HFFc6 (cell line): ENCODE measurements around the gene CACTIN. TPM values are rescaled to one million over a fixed set of nuclear protein-coding genes. Genes with fewer than 3 reads are reported as not detected.

Source experiments
- DNase-seq: peaks from one replicate; pipeline ENCODE4 v3.0.0-alpha.2; 2018
- H3K27ac Mint-ChIP-seq: 2 replicates; pipeline ENCODE4 v1.8.0; 2020; ENCODE audit warnings: mild to moderate bottlenecking, mixed read lengths
- H3K27me3 Mint-ChIP-seq: 2 replicates; pipeline ENCODE4 v1.8.0; 2021; ENCODE audit warnings: mild to moderate bottlenecking, moderate library complexity, mixed read lengths; ENCODE audit not compliant: insufficient read depth
- H3K36me3 Mint-ChIP-seq: 2 replicates; pipeline ENCODE4 v1.8.0; 2021; ENCODE audit warnings: low read depth, mixed read lengths
- H3K4me1 Mint-ChIP-seq: 2 replicates; pipeline ENCODE4 v1.8.0; 2020; ENCODE audit warnings: low read depth, mixed read lengths
- H3K4me3 Mint-ChIP-seq: 2 replicates; pipeline ENCODE4 v1.8.0; 2020; ENCODE audit warnings: mild to moderate bottlenecking, moderate library complexity, mixed read lengths
- H3K9me3 Mint-ChIP-seq: 2 replicates; pipeline ENCODE4 v1.8.0; 2020; ENCODE audit warnings: mild to moderate bottlenecking, mixed read lengths
- CTCF ChIP-seq: fragments of 200-600 bp; sonication (generic); IDR thresholded peaks from 2 replicates; pipeline ENCODE4 v1.5.0; 2021; ENCODE audit warnings: antibody characterized with exemption, mild to moderate bottlenecking
- total RNA-seq, 6 experiments: library from RNA; stranded (reverse); fragmentation: NEBNext Ultra II Directional; extraction: Animal tissue kit (Norgen Biotek cat#: 25700); gene quantifications; 2 replicates in 1 of 6; 3 replicates in 5 of 6; pipeline ENCODE4 v1.2.3, GENCODE V29; 2021

Gene CACTIN
- total RNA-seq, 6 experiments from 2014 or later = 22.7 to 25.3 (median 24.9) TPM

DNA sequence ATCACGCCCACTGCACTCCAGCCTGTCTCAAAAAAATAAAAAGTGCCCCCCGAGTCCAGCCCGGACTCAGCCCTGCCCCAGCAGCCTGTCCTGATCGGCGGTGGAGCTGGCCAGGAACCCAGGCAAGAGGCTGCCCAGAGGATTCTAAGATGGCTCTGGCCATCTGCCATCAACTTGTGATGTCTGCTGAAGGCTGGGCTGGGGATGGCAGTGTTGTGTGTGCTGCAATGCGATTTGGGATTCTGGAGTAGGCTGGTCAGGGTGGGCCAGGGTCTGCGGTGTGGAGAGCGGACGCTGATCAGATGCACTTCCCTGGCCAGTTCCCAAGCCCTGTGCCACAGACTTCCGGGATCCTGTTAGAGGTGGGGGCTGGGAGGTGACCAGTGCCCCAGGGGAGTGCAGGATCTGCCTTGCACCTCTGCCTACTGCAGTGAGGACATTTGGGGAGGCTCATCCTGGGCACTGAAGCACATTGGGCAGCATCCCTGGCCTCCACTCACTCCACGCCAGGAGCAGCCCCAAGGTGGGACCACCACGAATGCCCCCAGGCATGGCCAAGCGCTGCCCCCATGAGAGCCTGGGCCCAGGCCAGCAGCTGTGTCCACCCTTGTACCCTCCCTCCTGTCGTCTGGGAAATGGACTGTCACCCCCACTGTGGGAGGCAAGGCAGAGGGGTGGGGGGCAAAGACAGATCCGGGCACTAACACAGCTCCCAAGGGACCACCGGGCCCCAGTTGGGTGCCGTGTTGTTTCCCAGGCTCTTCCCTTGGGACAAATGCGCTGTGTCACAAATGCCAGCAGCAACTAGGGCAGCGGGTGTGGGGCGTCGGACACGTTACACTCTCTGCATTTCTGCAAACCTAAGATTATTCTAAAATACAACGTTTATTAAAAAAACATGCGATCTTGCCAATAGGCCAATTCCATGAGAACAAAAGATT lies 16.5 kb downstream of the CACTIN start:
- Mint-ChIP-seq H3K4me1 (peaks cover 14% of the 10 kb centered on the region), H3K27ac (no peak overlapping the region), H3K27me3 (peaks cover 2% of the 10 kb centered on the region), H3K9me3 (no peaks in the 10 kb centered on the region), H3K4me3 (no peak overlapping the region), H3K36me3 (peaks cover 6% of the 10 kb centered on the region)
- no peak for TF ChIP-seq CTCF
- no peak for DNase-seq

DNA sequence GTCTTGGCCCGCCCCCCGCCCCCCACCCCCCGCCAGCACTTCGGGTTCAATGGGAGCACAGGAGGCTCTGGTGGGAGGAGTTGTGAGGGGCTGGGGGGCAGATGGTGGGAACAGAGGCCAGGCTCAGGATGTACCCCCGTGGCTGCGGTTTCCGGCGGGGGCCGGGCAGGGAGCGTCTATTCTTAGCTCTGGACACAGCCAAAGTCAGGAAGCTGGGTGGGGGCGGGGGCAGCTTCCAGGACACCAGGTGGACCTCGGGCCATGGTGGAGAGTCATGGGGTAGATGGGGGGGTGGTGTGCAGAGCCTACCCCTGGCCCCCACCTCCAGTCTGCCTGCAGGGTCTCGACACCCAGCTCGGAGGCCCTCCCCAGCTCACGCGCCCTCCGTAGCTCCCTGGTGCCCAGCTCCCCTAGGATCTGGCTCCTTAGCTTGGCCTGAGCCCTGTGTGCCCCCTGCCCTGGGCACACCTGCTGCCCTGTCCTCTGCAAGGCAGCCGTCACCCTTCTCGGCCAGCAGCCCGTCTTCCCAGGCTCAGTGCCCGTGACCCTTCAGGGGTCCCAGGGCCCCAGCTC lies 17.8 kb downstream of the CACTIN start:
- no peak for DNase-seq
- Mint-ChIP-seq H3K4me1 (peaks cover 14% of the 10 kb centered on the region), H3K27ac (no peak overlapping the region), H3K9me3 (no peaks in the 10 kb centered on the region), H3K4me3 (no peak overlapping the region), H3K36me3 (peaks cover 6% of the 10 kb centered on the region), H3K27me3 (peaks cover 2% of the 10 kb centered on the region)
- no peak for TF ChIP-seq CTCF

DNA sequence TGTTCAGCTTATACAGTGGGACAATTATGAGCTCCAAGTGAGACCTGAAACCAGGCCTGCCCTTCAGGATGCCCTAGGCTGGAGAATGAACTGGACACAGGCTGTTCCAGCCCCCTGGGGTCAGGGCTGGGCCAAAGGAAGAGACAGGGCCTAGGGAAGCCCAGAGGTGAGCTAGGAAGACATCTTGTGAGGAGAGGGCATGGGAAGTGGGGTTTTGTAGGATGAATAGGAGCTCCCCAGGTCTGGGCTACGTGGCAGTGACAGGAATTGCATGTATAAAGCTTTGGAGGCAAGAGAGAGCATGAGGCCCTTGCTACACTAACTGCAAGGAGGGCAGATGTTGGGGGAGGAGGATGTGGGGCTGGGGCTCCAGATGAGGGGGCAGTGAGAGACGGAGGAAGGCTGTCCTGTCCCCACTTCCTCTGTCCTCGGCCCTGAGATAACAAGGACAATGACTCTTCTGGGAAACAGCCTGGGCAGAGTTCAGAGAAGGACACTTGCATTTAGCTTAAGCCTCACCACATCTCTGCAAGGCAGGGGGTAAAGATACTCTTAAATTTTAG lies 18.4 kb downstream of the CACTIN start:
- TF ChIP-seq CTCF = no peak
- Mint-ChIP-seq H3K36me3 (peaks cover 6% of the 10 kb centered on the region), H3K27me3 (peaks cover 2% of the 10 kb centered on the region), H3K9me3 (no peaks in the 10 kb centered on the region), H3K27ac (peak overlapping the region; percentile 82), H3K4me3 (peak overlapping the region; percentile 84; the same call in 1 of the 2 replicates), H3K4me1 (peaks cover 14% of the 10 kb centered on the region)
- DNase-seq = no peak

DNA sequence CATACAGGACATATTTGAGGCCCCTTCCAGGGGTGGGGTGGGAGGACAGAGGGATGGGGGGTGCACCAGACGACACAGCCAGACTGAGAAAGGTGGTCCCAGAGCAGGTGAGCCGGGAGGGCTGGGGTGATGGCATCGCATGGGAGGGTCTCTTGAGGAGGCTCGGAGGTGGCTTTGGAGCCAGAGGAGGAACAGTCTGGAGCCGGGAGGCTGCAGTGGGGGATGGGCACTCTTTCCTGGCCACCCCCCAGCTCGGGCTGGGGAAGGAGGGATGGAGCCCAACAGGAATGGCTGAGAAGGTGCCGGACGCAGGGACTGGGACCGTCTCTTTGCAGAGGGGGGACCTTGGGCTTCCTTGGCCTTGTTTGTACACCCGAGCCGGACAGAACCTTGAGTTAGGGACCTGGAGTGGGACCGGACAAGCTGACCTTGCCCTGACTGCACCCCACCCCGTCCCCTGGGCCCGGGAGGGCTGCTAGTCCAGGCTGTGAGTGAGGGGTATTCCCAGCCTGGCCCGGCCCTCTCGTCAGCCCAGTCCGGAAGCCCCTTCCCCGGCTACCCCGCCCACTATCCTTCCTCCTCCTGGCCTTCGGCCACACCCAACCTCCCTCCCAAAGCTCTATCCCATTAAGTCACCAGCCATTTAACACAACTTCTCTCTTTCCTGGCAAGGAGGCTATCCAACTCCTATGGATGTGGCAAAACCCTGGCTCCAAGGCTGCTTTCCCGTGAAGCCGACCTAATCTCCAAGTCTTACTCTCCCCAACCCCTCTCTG lies 19.1 kb downstream of the CACTIN start:
- Mint-ChIP-seq H3K27me3 (peaks cover 2% of the 10 kb centered on the region), H3K9me3 (no peaks in the 10 kb centered on the region), H3K4me3 (peak overlapping the region; percentile 84; the same call in 1 of the 2 replicates), H3K4me1 (peaks cover 14% of the 10 kb centered on the region), H3K27ac (peak overlapping the region; percentile 82), H3K36me3 (peaks cover 6% of the 10 kb centered on the region)
- TF ChIP-seq CTCF = no peak
- DNase-seq = peak; percentile 32

DNA sequence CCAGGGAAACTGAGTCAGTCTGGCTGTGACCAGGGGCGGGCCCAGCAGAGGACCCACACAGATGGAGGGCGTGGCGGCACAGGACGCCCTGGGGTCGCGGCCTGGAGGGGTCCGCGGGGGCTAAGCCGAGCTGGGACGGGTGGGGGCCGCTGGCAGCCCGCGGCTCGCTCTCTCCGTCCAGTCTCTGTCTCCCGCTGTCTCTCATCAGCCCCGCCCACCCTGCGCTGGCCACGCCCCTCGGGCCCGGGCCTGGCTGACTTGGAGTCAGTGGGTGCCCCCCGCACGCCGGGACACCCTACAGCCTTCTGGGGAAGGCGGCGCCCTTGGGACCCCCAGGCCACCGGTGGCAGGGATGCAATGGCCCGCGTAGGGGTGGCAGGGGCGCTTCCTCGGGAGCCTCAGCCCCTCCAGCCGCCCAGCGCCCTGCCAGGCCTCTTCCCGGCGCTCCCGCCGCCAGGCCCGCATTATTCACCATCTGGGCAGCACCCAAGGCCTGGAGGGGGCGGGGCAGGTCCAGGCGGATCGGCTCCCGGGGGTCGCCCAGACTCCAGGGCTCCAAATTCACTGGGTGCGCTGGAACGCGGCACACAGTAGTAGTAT lies 19.8 kb downstream of the CACTIN start, which contains the start of gene TBXA2R:
Gene TBXA2R, minus strand, starts transcription at position 186 of the 600 bp plus-strand sequence. CDS start 6,241 bp downstream, outside the sequence.
- Mint-ChIP-seq H3K36me3 (peaks cover 1% of the 10 kb centered on the region), H3K27me3 (peaks cover 2% of the 10 kb centered on the region), H3K27ac (peak within 1 kb of the TSS; percentile 82), H3K4me1 (peaks cover 14% of the 10 kb centered on the region), H3K4me3 (peak within 1 kb of the TSS; percentile 84; the same call in 1 of the 2 replicates), H3K9me3 (no peaks in the 10 kb centered on the region)
- no peak for TF ChIP-seq CTCF
- peak; percentile 57 for DNase-seq
